SK-N-SH (cell line): ENCODE data around the gene ABCB4.

Source experiments
- CTCF ChIP-seq: fragments of 200-600 bp; sonication (generic); IDR thresholded peaks from 2 replicates; pipeline ENCODE4 v1.6.1; 2017; ENCODE audit warnings: antibody characterized with exemption, mild to moderate bottlenecking, moderate library complexity
- EZH2phosphoT487 ChIP-seq: fragments of 200-600 bp; sonication (generic); IDR thresholded peaks from 2 replicates; pipeline ENCODE4 v1.6.1; 2017; ENCODE audit warnings: low read depth, mixed run types, mild to moderate bottlenecking, antibody characterized with exemption, moderate library complexity, borderline replicate concordance
- JUND ChIP-seq: IDR thresholded peaks from 2 replicates; pipeline ENCODE4 v1.4.0; 2012
- MEF2A ChIP-seq: IDR thresholded peaks from 2 replicates; pipeline ENCODE4 v1.4.0; 2012; ENCODE audit warnings: low read depth, borderline replicate concordance
- POLR2AphosphoS5 ChIP-seq: IDR thresholded peaks from 2 replicates; pipeline ENCODE4 v1.6.1; 2012; ENCODE audit warnings: low read depth, low read length
- TF ChIP-seq, protein P1 (sequence below): IDR thresholded peaks from 2 replicates; pipeline ENCODE4 v1.4.0; 2012; ENCODE audit warnings: low read depth

- TF ChIP-seq CTCF (no peak), MEF2A (no peak), POLR2AphosphoS5 (no peak), JUND (no peak), EZH2phosphoT487 (no peak)
- TF ChIP-seq, protein P1, sequence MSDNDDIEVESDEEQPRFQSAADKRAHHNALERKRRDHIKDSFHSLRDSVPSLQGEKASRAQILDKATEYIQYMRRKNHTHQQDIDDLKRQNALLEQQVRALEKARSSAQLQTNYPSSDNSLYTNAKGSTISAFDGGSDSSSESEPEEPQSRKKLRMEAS = no peak
Observed at GRCh38 chr7:87414794-87415188, 60.7 kb downstream of the ABCB4 start.
